Peyer's patch (tissue), 4 donors: Measurements from ENCODE around the gene IL1RAPL1. TPM values are rescaled to one million over a fixed set of nuclear protein-coding genes. Genes with fewer than 3 reads are reported as not detected.

Experiments
- DNase-seq, 3 donors: peaks; one replicate each; pipeline ENCODE4 v3.0.0-alpha.2; 2017 to 2019
- H3K27ac ChIP-seq, 4 donors: fragments of 200-600 bp; sonication (generic); one replicate each; pipeline ENCODE4 v1.5.1; 2016 to 2019
- H3K27me3 ChIP-seq, 2 donors: fragments of 200-600 bp; sonication (generic); one replicate each; pipeline ENCODE4 v1.5.1; 2019
- H3K36me3 ChIP-seq, 3 donors: fragments of 200-600 bp; sonication (generic); one replicate each; pipeline ENCODE4 v1.5.1; 2016 to 2019
- H3K4me1 ChIP-seq, 4 donors: fragments of 200-600 bp; sonication (generic); one replicate each; pipeline ENCODE4 v1.5.1; 2016 to 2019
- H3K4me3 ChIP-seq, 4 donors: fragments of 200-600 bp; sonication (generic); 1 replicate in 3 of 4; 2 replicates in 1 of 4; pipeline ENCODE4 v1.5.1; 2016 to 2019; ENCODE audit warnings: mild to moderate bottlenecking in 1 of 4
- H3K9me3 ChIP-seq, 4 donors: fragments of 200-600 bp; sonication (generic); one replicate each; pipeline ENCODE4 v1.5.1; 2016 to 2019; ENCODE audit warnings: mild to moderate bottlenecking in 1 of 4
- CTCF ChIP-seq, 6 experiments: fragments of 450-650 bp in 4 of 6; fragments of 200-600 bp in 2 of 6; sonication (generic) in 1 of 6; IDR thresholded peaks; one replicate each; pipeline ENCODE4 v1.5.1; 2017 to 2019; ENCODE audit warnings: antibody characterized with exemption in 6 of 6, mild to moderate bottlenecking in 3 of 6, moderate library complexity in 1 of 6
- POLR2A ChIP-seq, 2 donors: fragments of 450-650 bp; IDR thresholded peaks; one replicate each; pipeline ENCODE4 v1.5.1; 2017; ENCODE audit warnings: antibody characterized with exemption in 2 of 2, mild to moderate bottlenecking in 2 of 2, moderate library complexity in 2 of 2
- total RNA-seq, 4 donors: library from RNA; depleted of rRNA; stranded (reverse); fragments of >200 nt; gene quantifications; one replicate each; pipeline ENCODE4 v1.1.0, GENCODE V29; 2016

IL1RAPL1 gene
- total RNA-seq, 4 donors from 2014 or later: not detected

- TF ChIP-seq CTCF (IDR thresholded peaks at IDR 0.05) (no peak), POLR2A (IDR thresholded peaks at IDR 0.05) (no peak)
- Histone ChIP-seq H3K27ac (no peak overlapping the region), H3K36me3 (no peaks in the 10 kb centered on the region), H3K4me1 (no peaks in the 10 kb centered on the region), H3K9me3 (no peaks in the 10 kb centered on the region), H3K4me3 (no peak overlapping the region), H3K27me3 (no peaks in the 10 kb centered on the region)
- no peak for DNase-seq
These were observed 1137.1 kb downstream of the IL1RAPL1 start for GRCh38 chrX:29724316-29724715.

- H3K27me3 ChIP-seq: no peaks in the 10 kb centered on the region
- TF ChIP-seq POLR2A (IDR thresholded peaks at IDR 0.05): no peak
- TF ChIP-seq CTCF (IDR thresholded peaks at IDR 0.05): no peak
- no peak overlapping the region for H3K4me3 ChIP-seq
- H3K27ac ChIP-seq: no peak overlapping the region
- H3K36me3 ChIP-seq: no peaks in the 10 kb centered on the region
- DNase-seq: no peak
- H3K9me3 ChIP-seq: no peaks in the 10 kb centered on the region
- H3K4me1 ChIP-seq: no peaks in the 10 kb centered on the region
These were observed 1139.6 kb downstream of the IL1RAPL1 start for GRCh38 chrX:29726811-29727210.

GRCh38 chrX:29728639-29729038 lies 1141.4 kb downstream of the IL1RAPL1 start:
- Histone ChIP-seq H3K36me3 (no peaks in the 10 kb centered on the region), H3K4me3 (no peak overlapping the region), H3K9me3 (no peaks in the 10 kb centered on the region), H3K4me1 (no peaks in the 10 kb centered on the region), H3K27me3 (no peaks in the 10 kb centered on the region), H3K27ac (no peak overlapping the region)
- no peak for DNase-seq
- TF ChIP-seq CTCF (IDR thresholded peaks at IDR 0.05) (no peak), POLR2A (IDR thresholded peaks at IDR 0.05) (no peak)

- no peak overlapping the region for H3K4me3 ChIP-seq
- no peak for TF ChIP-seq CTCF (IDR thresholded peaks at IDR 0.05)
- no peaks in the 10 kb centered on the region for H3K9me3 ChIP-seq
- no peak for DNase-seq
- H3K4me1 ChIP-seq: no peaks in the 10 kb centered on the region
- H3K27me3 ChIP-seq: no peaks in the 10 kb centered on the region
- H3K36me3 ChIP-seq: no peaks in the 10 kb centered on the region
- no peak overlapping the region for H3K27ac ChIP-seq
These were observed 1157.7 kb downstream of the IL1RAPL1 start for GRCh38 chrX:29744966-29745365.

- Histone ChIP-seq H3K9me3 (no peaks in the 10 kb centered on the region), H3K27ac (no peak overlapping the region), H3K36me3 (no peaks in the 10 kb centered on the region), H3K27me3 (no peaks in the 10 kb centered on the region), H3K4me3 (no peak overlapping the region), H3K4me1 (no peaks in the 10 kb centered on the region)
- TF ChIP-seq POLR2A (IDR thresholded peaks at IDR 0.05) (no peak), CTCF (IDR thresholded peaks at IDR 0.05) (no peak)
- no peak for DNase-seq
These were observed 1159.1 kb downstream of the IL1RAPL1 start for GRCh38 chrX:29746326-29746725.

- no peak overlapping the region for H3K4me3 ChIP-seq
- no peaks in the 10 kb centered on the region for H3K36me3 ChIP-seq
- DNase-seq: no peak
- TF ChIP-seq CTCF (IDR thresholded peaks at IDR 0.05) (no peak), POLR2A (IDR thresholded peaks at IDR 0.05) (no peak)
- no peaks in the 10 kb centered on the region for H3K27me3 ChIP-seq
- H3K4me1 ChIP-seq: no peaks in the 10 kb centered on the region
- H3K27ac ChIP-seq: no peak overlapping the region
- H3K9me3 ChIP-seq: no peaks in the 10 kb centered on the region
These were observed 1174.8 kb downstream of the IL1RAPL1 start for GRCh38 chrX:29762006-29762405.
